ENCODE results near the gene BBS10. TPM values are rescaled to one million over a fixed set of nuclear protein-coding genes. Genes with fewer than 3 reads are reported as not detected.

BBS10 gene
- 1 to 10 TPM; 3.2 to 3.3 TPM for total RNA-seq

DNA sequence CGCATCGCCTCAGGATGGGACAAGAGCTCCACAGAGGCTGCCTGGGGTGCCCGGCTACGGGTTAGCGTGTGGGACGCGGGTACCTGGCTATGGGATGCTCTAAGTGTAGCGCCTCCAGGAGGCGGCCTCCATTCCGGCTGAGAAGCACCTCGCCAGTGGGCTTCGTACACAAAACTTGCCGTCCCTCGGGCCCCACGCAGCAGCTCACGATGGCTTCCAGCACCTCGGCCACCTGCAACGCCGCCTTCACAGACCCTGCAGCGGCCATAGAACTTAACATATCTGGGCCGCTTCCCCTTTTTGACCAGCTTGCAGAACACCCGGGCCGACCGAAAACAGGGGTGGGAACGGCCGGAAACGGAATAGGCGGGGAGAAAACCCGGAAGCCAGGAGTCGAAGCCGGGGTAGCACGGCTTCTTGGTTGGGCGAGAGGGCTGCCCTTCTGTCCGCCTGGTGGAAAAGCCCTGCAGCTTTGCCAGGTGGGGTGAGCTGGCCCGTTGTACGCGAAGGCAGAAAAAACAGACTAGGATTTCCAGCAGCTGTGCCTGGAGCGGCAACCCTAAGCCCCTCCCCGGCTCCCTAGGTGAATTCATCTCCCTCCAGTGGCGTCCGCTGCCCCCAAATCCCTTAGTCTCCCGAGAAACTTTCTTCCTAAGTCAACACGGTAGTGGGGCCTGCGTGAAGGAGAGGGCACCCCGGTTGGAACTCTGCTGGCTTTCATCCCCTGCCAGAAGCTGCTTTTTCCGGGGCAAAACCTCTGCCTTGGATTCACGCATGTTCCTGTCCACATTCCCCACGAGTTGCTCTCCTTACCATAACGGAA lies at the start of gene BBS10:
BBS10 (minus strand) TSS at position 337 of the 823 bp plus-strand sequence; CDS start at position 280, 57 bp downstream.
- H3K4me1 ChIP-seq, result no peaks in the 10 kb centered on the region

DNA sequence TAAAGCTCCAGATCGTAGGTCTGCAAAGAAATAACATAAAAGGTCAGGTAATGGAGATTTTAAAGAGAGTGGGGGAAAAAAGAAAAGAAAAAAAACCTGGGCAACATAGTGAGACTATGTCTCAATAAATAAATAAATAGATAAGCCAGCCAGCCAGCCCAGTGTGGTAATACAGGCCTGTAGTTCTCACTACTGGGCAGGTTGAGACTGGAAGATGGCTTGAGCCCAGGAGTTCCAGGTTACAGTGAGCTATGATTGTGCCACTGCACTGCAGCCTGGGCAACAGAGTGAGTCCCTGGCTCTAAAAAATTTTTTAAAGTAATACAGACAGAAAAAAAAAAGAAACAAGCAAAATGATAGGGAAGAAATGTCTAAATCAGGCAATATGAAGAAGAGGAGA lies 43.2 kb upstream of the BBS10 start:
- TF ChIP-seq, protein P1, sequence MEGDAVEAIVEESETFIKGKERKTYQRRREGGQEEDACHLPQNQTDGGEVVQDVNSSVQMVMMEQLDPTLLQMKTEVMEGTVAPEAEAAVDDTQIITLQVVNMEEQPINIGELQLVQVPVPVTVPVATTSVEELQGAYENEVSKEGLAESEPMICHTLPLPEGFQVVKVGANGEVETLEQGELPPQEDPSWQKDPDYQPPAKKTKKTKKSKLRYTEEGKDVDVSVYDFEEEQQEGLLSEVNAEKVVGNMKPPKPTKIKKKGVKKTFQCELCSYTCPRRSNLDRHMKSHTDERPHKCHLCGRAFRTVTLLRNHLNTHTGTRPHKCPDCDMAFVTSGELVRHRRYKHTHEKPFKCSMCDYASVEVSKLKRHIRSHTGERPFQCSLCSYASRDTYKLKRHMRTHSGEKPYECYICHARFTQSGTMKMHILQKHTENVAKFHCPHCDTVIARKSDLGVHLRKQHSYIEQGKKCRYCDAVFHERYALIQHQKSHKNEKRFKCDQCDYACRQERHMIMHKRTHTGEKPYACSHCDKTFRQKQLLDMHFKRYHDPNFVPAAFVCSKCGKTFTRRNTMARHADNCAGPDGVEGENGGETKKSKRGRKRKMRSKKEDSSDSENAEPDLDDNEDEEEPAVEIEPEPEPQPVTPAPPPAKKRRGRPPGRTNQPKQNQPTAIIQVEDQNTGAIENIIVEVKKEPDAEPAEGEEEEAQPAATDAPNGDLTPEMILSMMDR (IDR thresholded peaks at IDR 0.05), result no peak
- H3K27me3 ChIP-seq, result no peaks in the 10 kb centered on the region
- H3K9ac ChIP-seq (ENCODE audit: low read depth in 2 of 2, low read length in 2 of 2), result no peak overlapping the region
- no peak overlapping the region for H3K27ac ChIP-seq
- H3K4me3 ChIP-seq, result no peak overlapping the region
- DNase-seq, result no peak
- intact Hi-C loops (cut with DNase I), result no loop called here
- no peaks in the 10 kb centered on the region for H3K4me1 ChIP-seq
- no peaks in the 10 kb centered on the region for H3K36me3 ChIP-seq
- no peaks in the 10 kb centered on the region for H3K9me3 ChIP-seq

More for the DNA sequence above, at the start of gene BBS10:
- no peaks in the 10 kb centered on the region for H3K36me3 ChIP-seq
- H3K27ac ChIP-seq, result peak within 1 kb of the TSS; percentile 79
- TF ChIP-seq, protein P1 (IDR thresholded peaks at IDR 0.05), result no peak
- H3K4me3 ChIP-seq, result peak within 1 kb of the TSS; percentile 47
- peak; percentile 91 for DNase-seq
- intact Hi-C loops (cut with DNase I), result loop anchor here (10.0 kb wide), 1 partner anchor 217 kb away; no protein-coding TSS in a partner anchor
- no peaks in the 10 kb centered on the region for H3K9me3 ChIP-seq
- H3K27me3 ChIP-seq, result no peaks in the 10 kb centered on the region
- H3K9ac ChIP-seq (ENCODE audit: low read depth in 2 of 2, low read length in 2 of 2), result peak within 1 kb of the TSS; percentile 7 to 80

DNA sequence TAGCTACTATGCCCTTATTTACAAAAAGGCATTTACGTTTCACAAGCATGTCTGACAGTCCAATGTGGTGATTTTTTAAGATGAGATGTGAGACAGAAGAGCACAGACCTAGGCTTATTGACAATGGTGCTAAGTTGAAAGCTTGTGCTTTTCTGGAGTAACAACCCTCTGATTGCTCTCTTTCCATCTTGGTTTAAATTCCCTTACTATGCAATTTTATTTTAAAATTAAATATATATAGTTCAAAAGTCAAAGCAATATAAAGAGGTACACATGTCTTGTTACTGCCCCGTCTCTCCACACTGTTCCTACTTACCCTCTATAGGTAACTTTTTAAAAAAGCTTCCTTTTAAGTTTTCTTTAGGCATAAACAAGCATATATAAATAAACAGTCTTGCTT lies 39.4 kb upstream of the BBS10 start:
- no peaks in the 10 kb centered on the region for H3K9me3 ChIP-seq
- H3K4me3 ChIP-seq, result no peak overlapping the region
- TF ChIP-seq, protein P1 (IDR thresholded peaks at IDR 0.05), result no peak
- no peak overlapping the region for H3K27ac ChIP-seq
- no peaks in the 10 kb centered on the region for H3K27me3 ChIP-seq
- DNase-seq, result no peak
- intact Hi-C loops (cut with DNase I), result no loop called here
- no peaks in the 10 kb centered on the region for H3K4me1 ChIP-seq
- no peaks in the 10 kb centered on the region for H3K36me3 ChIP-seq
- no peak overlapping the region for H3K9ac ChIP-seq (ENCODE audit: low read depth in 2 of 2, low read length in 2 of 2)

DNA sequence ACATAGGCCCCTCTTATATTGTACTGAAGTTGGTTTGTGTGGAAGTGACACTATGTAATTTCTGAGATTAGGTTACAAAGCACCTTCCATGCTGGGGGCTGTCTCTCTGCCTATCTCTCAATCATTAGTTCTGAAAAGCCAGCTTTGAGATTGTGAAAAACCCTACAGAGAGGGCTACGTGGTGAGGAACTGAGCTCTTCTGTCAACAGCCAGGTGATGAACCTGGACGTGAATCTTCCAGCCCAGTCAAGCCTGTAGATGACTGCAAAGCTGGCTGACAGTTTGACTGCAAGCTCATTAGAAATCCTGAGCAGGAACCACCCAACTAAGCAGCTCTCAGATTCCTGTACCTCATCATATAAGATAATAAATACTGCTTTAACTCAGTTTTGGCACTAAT lies 36.3 kb upstream of the BBS10 start:
- H3K36me3 ChIP-seq, result no peaks in the 10 kb centered on the region
- intact Hi-C loops (cut with DNase I), result no loop called here

DNA sequence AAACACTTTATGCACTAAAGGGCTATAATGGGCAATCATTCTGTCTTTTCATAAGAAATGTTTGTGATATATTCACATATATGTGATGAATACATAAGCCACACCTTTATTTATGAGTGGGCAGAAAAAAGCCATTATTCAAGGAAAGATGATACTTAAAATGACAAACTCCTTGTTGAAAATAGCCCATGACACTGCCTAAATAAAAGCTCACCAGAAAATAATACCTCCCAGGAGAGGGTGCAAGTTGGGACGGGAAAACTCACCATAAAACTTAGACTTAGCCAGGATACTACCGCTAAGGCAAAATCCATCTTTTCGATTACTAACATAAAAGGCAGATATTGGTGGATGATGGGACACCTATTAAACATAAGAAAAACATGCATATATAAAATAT lies 35.8 kb upstream of the BBS10 start:
- Histone ChIP-seq H3K4me1 (no peaks in the 10 kb centered on the region), H3K4me3 (no peak overlapping the region), H3K27ac (no peak overlapping the region), H3K27me3 (no peaks in the 10 kb centered on the region), H3K36me3 (no peaks in the 10 kb centered on the region), H3K9me3 (no peaks in the 10 kb centered on the region), H3K9ac (ENCODE audit: low read depth in 2 of 2, low read length in 2 of 2) (no peak overlapping the region)
- intact Hi-C loops (cut with DNase I), result no loop called here
- TF ChIP-seq, protein P1 (IDR thresholded peaks at IDR 0.05), result no peak
- DNase-seq, result no peak

More for the DNA sequence above, 36.3 kb upstream of the BBS10 start:
- no peak overlapping the region for H3K27ac ChIP-seq
- DNase-seq, result no peak
- no peaks in the 10 kb centered on the region for H3K27me3 ChIP-seq
- TF ChIP-seq, protein P1 (IDR thresholded peaks at IDR 0.05), result no peak
- H3K4me3 ChIP-seq, result no peak overlapping the region
- H3K9ac ChIP-seq (ENCODE audit: low read depth in 2 of 2, low read length in 2 of 2), result no peak overlapping the region
- H3K4me1 ChIP-seq, result no peaks in the 10 kb centered on the region
- H3K9me3 ChIP-seq, result no peaks in the 10 kb centered on the region

Measured in colonic mucosa (tissue), 4 donors.